GM12878 (cell line): ENCODE data around the gene MIGA2. TPM values are rescaled to one million over a fixed set of nuclear protein-coding genes. Genes with fewer than 3 reads are reported as not detected.

ENCODE experiments used
- ATAC-seq: fragments of 200-7000 bp; cut with Tn5 transposase; 3 replicates; pipeline ENCODE4 v1.9.1; 2020; ENCODE audit warnings: mild to moderate bottlenecking, moderate library complexity
- BruUV-seq: library from RNA; stranded (reverse); fragments of 400-500 nt; replicated peaks from 2 replicates; lab custom pipeline; 2021; lab: Mats Ljungman, UMichigan
- CTCF ChIA-PET: fragments of 300-600 bp; sonication (Branson Sonifier 250); formaldehyde crosslinking; extraction: SDS; loops from one replicate; lab custom pipeline; 2021; ENCODE audit warnings: inconsistent platforms; lab: Yijun Ruan, JAX
- POLR2A ChIA-PET: fragments of 350-600 bp; formaldehyde crosslinking; extraction: SDS; loops from one replicate; lab custom pipeline; 2021; ENCODE audit warnings: inconsistent platforms; lab: Charles Lee
- RAD21 ChIA-PET: fragments of 300-600 bp; sonication (Branson Sonifier 250); formaldehyde crosslinking; loops from one replicate; lab custom pipeline; 2023; ENCODE audit warnings: antibody characterized with exemption; ENCODE audit not compliant: unreplicated experiment; lab: Charles Lee
- SMC1A ChIA-PET: fragments of 300-600 bp; sonication (Branson Sonifier 250); formaldehyde crosslinking; loops from one replicate; lab custom pipeline; 2023; ENCODE audit not compliant: unreplicated experiment, uncharacterized antibody; lab: Charles Lee
- DNase-seq: peaks from one replicate; pipeline ENCODE4 v3.0.0-alpha.2; 2011; ENCODE audit warnings: low read depth, low spot score
- FAIRE-seq: peaks from 3 replicates; lab custom pipeline; 2011; peaks lifted over from hg19 to GRCh38; lab: Jason Lieb, UNC
- H2AFZ ChIP-seq: 2 replicates; pipeline ENCODE4 v1.6.0; 2011; ENCODE audit warnings: low read depth, low read length, control low read depth; ENCODE audit not compliant: control insufficient read depth
- H3K27ac ChIP-seq: 2 replicates; pipeline ENCODE4 v1.5.1; 2011; ENCODE audit warnings: control low read depth; ENCODE audit not compliant: control insufficient read depth, insufficient read depth
- H3K27me3 ChIP-seq, 2 experiments: replicated peaks in 1 of 2; 2 replicates each; pipeline versions ENCODE4 v1.6.0 to v1.6.1; 2011; ENCODE audit warnings: low read length in 1 of 2; ENCODE audit not compliant: control insufficient read depth in 2 of 2, insufficient read depth in 2 of 2
- H3K36me3 ChIP-seq, 2 experiments: 2 replicates each; pipeline ENCODE4 v1.5.1; 2011; ENCODE audit warnings: low read length in 1 of 2; ENCODE audit not compliant: control insufficient read depth in 2 of 2, insufficient read depth in 2 of 2
- H3K4me1 ChIP-seq: 2 replicates; pipeline ENCODE4 v1.6.1; 2011; ENCODE audit warnings: mild to moderate bottlenecking, low read length, moderate library complexity, mixed read lengths; ENCODE audit not compliant: control insufficient read depth, insufficient read depth
- H3K4me2 ChIP-seq: 2 replicates; pipeline ENCODE4 v1.6.0; 2011; ENCODE audit warnings: control low read depth; ENCODE audit not compliant: control insufficient read depth, insufficient read depth
- H3K4me3 ChIP-seq: fragments of 200-600 bp; sonication (generic); 2 replicates; pipeline ENCODE4 v1.5.1; 2016
- H3K79me2 ChIP-seq: 2 replicates; pipeline ENCODE4 v1.6.0; 2011; ENCODE audit warnings: low read length; ENCODE audit not compliant: control insufficient read depth, insufficient read depth
- H3K9ac ChIP-seq: 2 replicates; pipeline ENCODE4 v1.8.0; 2011; ENCODE audit warnings: low read length, control low read depth, mixed read lengths; ENCODE audit not compliant: control insufficient read depth, insufficient read depth
- H3K9me3 ChIP-seq: replicated peaks from 3 replicates; pipeline ENCODE4 v1.5.1; 2011; ENCODE audit warnings: mild to moderate bottlenecking, low read length; ENCODE audit not compliant: control insufficient read depth, insufficient read depth
- H4K20me1 ChIP-seq: 2 replicates; pipeline ENCODE4 v1.6.0; 2011; ENCODE audit not compliant: control insufficient read depth, insufficient read depth
- CEBPB ChIP-seq, 2 experiments: fragments of 150-350 bp in 1 of 2; IDR thresholded peaks; 2 replicates each; pipeline ENCODE4 v1.6.1; 2012 to 2014; ENCODE audit warnings: low read depth in 2 of 2, low read length in 2 of 2, borderline replicate concordance in 1 of 2, inconsistent platforms in 1 of 2
- NFIC ChIP-seq: IDR thresholded peaks from 2 replicates; pipeline ENCODE4 v1.6.1; 2012; ENCODE audit warnings: low read depth, mild to moderate bottlenecking, inconsistent platforms, low read length, moderate library complexity
- POU2F2 ChIP-seq: IDR thresholded peaks from 3 replicates; pipeline ENCODE4 v1.6.1; 2011; ENCODE audit warnings: low read depth, mild to moderate bottlenecking, low read length, borderline replicate concordance
- RAD51 ChIP-seq: fragments of 450-650 bp; IDR thresholded peaks from 2 replicates; pipeline ENCODE4 v1.6.1; 2016; ENCODE audit warnings: moderate library complexity, mild to moderate bottlenecking, inconsistent platforms
- SP1 ChIP-seq: IDR thresholded peaks from one replicate; pipeline ENCODE4 v1.6.1; 2011; ENCODE audit warnings: low read depth, low read length
- YBX1 ChIP-seq: fragments of 450-650 bp; IDR thresholded peaks from 2 replicates; pipeline ENCODE4 v1.6.1; 2016; ENCODE audit warnings: antibody characterized with exemption
- ZBED1 ChIP-seq: IDR thresholded peaks from 2 replicates; pipeline ENCODE4 v1.6.1; 2016; ENCODE audit warnings: borderline replicate concordance
- ZNF687 ChIP-seq: fragments of 450-650 bp; IDR thresholded peaks from 2 replicates; pipeline ENCODE4 v1.6.1; 2017; ENCODE audit warnings: mild to moderate bottlenecking, moderate library complexity
- WGBS: methylation state at CpG from one replicate; pipeline ENCODE4 v1.1.6; 2016; ENCODE audit warnings: low lambda C conversion rate; ENCODE audit not compliant: insufficient replicate concordance, insufficient coverage; ENCODE audit errors: missing lambda C conversion rate; 5-methylcytosine and 5-hydroxymethylcytosine counted together
- in situ Hi-C: fragments of 300-500 bp; cut with MboI; formaldehyde crosslinking; loops from 9 replicates; pipeline ENCODE4 v1.14.3; 2018; ENCODE audit warnings: mixed read lengths
- intact Hi-C: fragments of 100-400 bp; cut with micrococcal nuclease; formaldehyde crosslinking; loops from one replicate; pipeline ENCODE4 v1.14.2; 2022; ENCODE audit not compliant: unreplicated experiment
- polyA plus RNA-seq, 11 experiments: library from polyadenylated mRNA; depleted of rRNA in 4 of 11; unstranded in 6 of 11; stranded (reverse) in 5 of 11; fragments of >200 nt; fragmentation: Nextera tagmentation in 4 of 11; fragmentation: Illumina TruSeq in 1 of 11; extraction: Ambion mirVana in 4 of 11; extraction: Trizol in 1 of 11; gene quantifications; 1 replicate in 1 of 11; 2 replicates in 10 of 11; pipeline versions ENCODE4 v1.2.1 to v1.2.3, GENCODE V29; 2011 to 2016; ENCODE audit warnings: inconsistent platforms in 2 of 11, missing spikeins in 2 of 11, low read depth in 1 of 11
- total RNA-seq, 4 experiments: library from RNA; depleted of rRNA in 3 of 4; stranded (reverse); fragments of >200 nt in 3 of 4; fragmentation: Illumina TruSeq in 1 of 4; extraction: Trizol in 1 of 4; gene quantifications; 2 replicates each; pipeline versions ENCODE4 v1.2.1 to v1.2.3, GENCODE V29; 2013 to 2021
- TF ChIP-seq, protein P1 (sequence below): IDR thresholded peaks from 2 replicates; pipeline ENCODE4 v1.6.1; 2012; ENCODE audit warnings: low read length, inconsistent platforms
- TF ChIP-seq, protein P2 (sequence below): fragments of 450-650 bp; conservative IDR thresholded peaks from 2 replicates; pipeline ENCODE4 v1.6.1; 2017; ENCODE audit warnings: mild to moderate bottlenecking, moderate library complexity

Gene MIGA2
- total and polyA plus RNA-seq, 10 of the 15 experiments (the other 5 are each of a cell fraction or from before 2014, with no cell fraction given) = 0.14 to 31.0 (median 12.7) TPM

DNA sequence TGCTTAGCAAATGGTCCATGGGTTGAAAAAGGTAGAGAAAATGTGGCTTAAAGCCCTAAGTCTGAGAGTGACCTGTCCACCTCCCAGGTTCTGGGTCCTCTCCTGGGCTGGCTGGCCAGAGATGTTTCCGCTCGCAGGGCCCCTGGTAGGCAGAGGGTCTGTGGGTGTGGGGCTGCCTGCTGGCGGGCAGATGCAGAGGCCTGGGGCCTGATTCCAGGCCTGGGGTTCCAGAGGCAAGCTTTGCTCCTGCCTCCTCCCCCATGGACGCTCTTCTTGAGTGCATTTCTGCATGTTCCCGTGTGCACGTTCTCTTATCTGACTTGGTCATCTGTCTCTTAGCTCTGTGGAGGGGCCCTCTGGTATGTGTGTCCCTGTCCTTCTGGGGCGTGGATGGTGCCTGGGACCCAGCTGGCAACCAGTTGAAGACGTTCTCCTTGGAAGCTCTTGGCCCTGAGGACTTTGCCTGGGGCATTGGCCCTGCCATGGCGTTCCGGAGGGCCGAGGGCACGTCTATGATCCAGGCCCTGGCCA, 3.8 kb downstream of the MIGA2 start:
- H4K20me1 ChIP-seq = no peaks in the 10 kb centered on the region
- TF ChIP-seq ZNF687 = no peak
- TF ChIP-seq YBX1 = no peak
- TF ChIP-seq SP1 = no peak
- TF ChIP-seq CEBPB (IDR thresholded peaks at IDR 0.05; ENCODE audit: borderline replicate concordance in 1 of 2, low read depth in 2 of 2, low read length in 2 of 2) = no peak
- TF ChIP-seq, protein P1, sequence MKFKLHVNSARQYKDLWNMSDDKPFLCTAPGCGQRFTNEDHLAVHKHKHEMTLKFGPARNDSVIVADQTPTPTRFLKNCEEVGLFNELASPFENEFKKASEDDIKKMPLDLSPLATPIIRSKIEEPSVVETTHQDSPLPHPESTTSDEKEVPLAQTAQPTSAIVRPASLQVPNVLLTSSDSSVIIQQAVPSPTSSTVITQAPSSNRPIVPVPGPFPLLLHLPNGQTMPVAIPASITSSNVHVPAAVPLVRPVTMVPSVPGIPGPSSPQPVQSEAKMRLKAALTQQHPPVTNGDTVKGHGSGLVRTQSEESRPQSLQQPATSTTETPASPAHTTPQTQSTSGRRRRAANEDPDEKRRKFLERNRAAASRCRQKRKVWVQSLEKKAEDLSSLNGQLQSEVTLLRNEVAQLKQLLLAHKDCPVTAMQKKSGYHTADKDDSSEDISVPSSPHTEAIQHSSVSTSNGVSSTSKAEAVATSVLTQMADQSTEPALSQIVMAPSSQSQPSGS = no peak
- TF ChIP-seq ZBED1 = no peak
- TF ChIP-seq, protein P2, sequence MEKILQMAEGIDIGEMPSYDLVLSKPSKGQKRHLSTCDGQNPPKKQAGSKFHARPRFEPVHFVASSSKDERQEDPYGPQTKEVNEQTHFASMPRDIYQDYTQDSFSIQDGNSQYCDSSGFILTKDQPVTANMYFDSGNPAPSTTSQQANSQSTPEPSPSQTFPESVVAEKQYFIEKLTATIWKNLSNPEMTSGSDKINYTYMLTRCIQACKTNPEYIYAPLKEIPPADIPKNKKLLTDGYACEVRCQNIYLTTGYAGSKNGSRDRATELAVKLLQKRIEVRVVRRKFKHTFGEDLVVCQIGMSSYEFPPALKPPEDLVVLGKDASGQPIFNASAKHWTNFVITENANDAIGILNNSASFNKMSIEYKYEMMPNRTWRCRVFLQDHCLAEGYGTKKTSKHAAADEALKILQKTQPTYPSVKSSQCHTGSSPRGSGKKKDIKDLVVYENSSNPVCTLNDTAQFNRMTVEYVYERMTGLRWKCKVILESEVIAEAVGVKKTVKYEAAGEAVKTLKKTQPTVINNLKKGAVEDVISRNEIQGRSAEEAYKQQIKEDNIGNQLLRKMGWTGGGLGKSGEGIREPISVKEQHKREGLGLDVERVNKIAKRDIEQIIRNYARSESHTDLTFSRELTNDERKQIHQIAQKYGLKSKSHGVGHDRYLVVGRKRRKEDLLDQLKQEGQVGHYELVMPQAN = no peak
- TF ChIP-seq RAD51 = no peak
- no peak for TF ChIP-seq POU2F2
- TF ChIP-seq NFIC = no peak
- TF ChIP-seq, all 136 proteins: peak for 0
- DNase-seq (no peak), ATAC-seq (no peak), FAIRE-seq (no peak)
- RAD21 ChIA-PET = no interaction called here
- Histone ChIP-seq H3K79me2 (peaks cover 19% of the 10 kb centered on the region), H3K4me2 (no peak overlapping the region), H3K9me3 (no peaks in the 10 kb centered on the region), H3K9ac (no peak overlapping the region), H3K4me3 (no peak overlapping the region), H3K4me1 (peaks cover 17% of the 10 kb centered on the region), H3K27me3 (no peaks in the 10 kb centered on the region), H3K27ac (no peak overlapping the region), H3K36me3 (peaks cover 2 to 9% of the 10 kb centered on the region in 2 experiments), H2AFZ (no peak overlapping the region)
- CTCF ChIA-PET = no interaction called here
- SMC1A ChIA-PET = interaction anchor here (1.1 kb wide), 1 partner anchor 11 kb away, joined by 4 read pairs; no protein-coding TSS in a partner anchor
- POLR2A ChIA-PET = interaction anchor here (1.0 kb wide), 1 partner anchor 40 kb away, joined by 3 read pairs; the partner anchor contains the start of gene DOLPP1
- intact Hi-C loops = no loop called here
- in situ Hi-C loops = no loop called here
- no TSS peak for BruUV-seq
- WGBS = 95% methylated on average over 12 of the region's 12 CpGs
